Measurements from ENCODE around the gene FETUB.

The FETUB gene

DNA sequence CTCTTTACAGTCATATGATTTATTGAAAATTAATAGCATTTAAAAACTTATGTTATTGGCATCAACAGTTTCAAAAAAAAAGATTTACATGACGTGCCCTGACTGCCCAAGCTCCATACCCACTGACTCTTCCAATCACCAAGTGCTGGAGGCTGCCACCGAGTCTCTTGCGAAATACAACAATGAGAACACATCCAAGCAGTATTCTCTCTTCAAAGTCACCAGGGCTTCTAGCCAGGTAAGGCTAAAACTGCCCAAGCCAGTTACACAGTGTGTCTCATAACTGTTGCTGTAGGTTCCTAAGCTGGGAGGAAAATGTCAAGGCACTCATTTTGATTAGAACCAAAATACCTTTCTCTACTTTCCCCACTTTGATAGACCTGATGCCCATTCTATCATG, 4.5 kb downstream of the FETUB start:
- no peak overlapping the region for H3K4me3 ChIP-seq (ENCODE audit: control insufficient read depth, low read depth, low read length)
- no peak for TF ChIP-seq CTCF (conservative IDR thresholded peaks at IDR 0.05; ENCODE audit: control insufficient read depth, insufficient read depth, low read depth, low read length)
- no peak for DNase-seq (ENCODE audit: low read depth)

DNA sequence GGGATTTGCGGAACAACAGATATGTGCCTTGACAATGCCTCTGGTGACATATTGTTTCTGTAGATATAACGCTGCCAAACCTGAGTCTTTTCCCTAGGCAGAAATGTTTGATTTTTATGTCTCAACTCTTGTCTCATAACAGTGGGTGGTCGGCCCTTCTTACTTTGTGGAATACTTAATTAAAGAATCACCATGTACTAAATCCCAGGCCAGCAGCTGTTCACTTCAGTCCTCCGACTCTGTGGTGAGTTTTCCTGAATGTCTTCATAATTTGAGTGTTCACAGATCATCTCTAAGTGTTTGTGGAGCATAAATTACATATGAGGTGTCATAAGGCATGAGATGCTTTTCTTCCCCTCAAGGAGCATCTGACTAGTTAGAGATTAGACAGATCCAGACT, 5.9 kb downstream of the FETUB start:
- no peak for DNase-seq (ENCODE audit: low read depth)
- TF ChIP-seq CTCF (conservative IDR thresholded peaks at IDR 0.05; ENCODE audit: control insufficient read depth, insufficient read depth, low read depth, low read length): no peak
- no peak overlapping the region for H3K4me3 ChIP-seq (ENCODE audit: control insufficient read depth, low read depth, low read length)

DNA sequence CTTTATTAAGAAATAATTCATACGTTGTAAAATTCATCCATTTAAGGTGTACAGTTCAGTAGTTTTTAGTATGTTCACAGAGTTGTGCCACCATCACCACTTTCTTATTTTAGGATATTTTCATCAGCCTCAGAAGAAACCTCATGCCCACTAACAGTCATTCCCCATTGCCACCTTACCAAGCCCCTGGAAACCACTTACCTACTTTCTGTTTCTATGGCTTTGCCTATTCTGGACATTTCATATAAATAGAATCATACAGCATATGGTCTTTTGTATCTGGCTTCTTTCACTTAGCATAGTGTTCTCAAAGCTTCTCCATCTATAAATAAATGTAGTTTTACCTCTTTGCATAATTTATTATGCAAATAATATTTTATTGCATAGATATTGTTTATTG, 6.6 kb downstream of the FETUB start:
- no peak for DNase-seq (ENCODE audit: low read depth)
- no peak for TF ChIP-seq CTCF (conservative IDR thresholded peaks at IDR 0.05; ENCODE audit: control insufficient read depth, insufficient read depth, low read depth, low read length)
- H3K4me3 ChIP-seq (ENCODE audit: control insufficient read depth, low read depth, low read length): no peak overlapping the region

GRCh38 chr3:186648851-186649250, 8.7 kb downstream of the FETUB start:
- no peak for TF ChIP-seq CTCF (conservative IDR thresholded peaks at IDR 0.05; ENCODE audit: control insufficient read depth, insufficient read depth, low read depth, low read length)
- no peak for DNase-seq (ENCODE audit: low read depth)

DNA sequence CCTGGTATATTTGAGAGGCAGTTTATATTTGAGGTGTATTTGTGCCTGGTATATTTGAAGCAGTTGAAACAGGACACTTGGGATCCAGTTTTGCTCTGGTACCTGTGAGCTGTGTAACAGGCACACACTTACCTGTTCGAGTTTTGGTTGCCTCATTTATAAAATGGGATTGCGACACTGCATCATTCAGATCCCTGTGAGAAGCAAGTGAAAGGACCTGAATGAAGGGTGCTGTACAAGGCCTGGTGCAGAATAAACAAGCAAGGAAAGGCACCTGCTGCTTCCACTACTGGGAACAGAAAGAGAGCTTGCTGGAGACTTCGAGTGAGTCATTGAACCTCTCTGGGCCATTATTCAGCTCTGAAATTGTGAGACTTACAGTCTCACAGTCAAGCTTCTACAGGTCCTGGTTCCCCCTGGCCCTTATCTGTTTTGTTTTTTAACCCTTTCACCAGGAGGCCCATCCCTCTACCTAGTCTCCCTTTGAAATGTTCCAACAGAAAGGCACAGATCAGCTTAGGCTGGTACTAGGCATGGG, 11.5 kb downstream of the FETUB start:
- H3K4me3 ChIP-seq (ENCODE audit: control insufficient read depth, low read depth, low read length): no peak overlapping the region
- no peak for TF ChIP-seq CTCF (conservative IDR thresholded peaks at IDR 0.05; ENCODE audit: control insufficient read depth, insufficient read depth, low read depth, low read length)
- DNase-seq (ENCODE audit: low read depth): no peak

More at GRCh38 chr3:186648851-186649250, 8.7 kb downstream of the FETUB start:
- H3K4me3 ChIP-seq (ENCODE audit: control insufficient read depth, low read depth, low read length): no peak overlapping the region

DNA sequence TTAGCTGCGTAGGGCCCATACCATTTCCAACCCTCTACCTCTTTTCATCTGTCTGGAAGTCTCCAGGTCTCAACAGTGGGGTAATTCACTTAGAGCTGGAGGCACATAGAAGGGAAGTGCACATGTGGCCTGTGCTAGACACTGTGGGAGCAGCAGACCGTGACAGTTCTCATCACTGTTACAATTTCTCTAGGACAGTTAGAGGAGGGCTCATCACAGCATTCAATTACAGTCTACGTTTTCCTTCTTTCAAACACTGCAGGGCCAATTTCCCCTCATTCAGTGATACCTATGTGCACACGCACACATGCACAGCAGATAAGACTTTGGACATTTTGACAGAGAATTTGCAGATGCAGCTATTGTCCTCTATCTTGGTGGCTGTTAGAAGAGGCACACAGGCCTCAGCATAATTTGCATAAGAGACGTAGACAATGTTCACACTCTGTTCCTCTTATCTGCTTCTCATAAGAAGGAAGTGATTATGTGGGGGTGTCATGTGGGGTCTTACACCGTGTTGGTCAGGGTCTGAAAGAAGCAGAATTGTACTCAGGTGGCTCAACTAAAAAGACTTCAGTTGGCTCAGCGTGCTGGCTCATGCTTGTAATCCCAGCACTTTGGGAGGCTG, 13.0 kb downstream of the FETUB start:
- H3K4me3 ChIP-seq (ENCODE audit: control insufficient read depth, low read depth, low read length): no peak overlapping the region
- no peak for TF ChIP-seq CTCF (conservative IDR thresholded peaks at IDR 0.05; ENCODE audit: control insufficient read depth, insufficient read depth, low read depth, low read length)
- DNase-seq (ENCODE audit: low read depth): no peak
